NCI-H524 (cell line): ENCODE results near the gene VWA8.
A peak's percentile ranks its signal among the peaks of the same experiment; 100 is the strongest.
"Not testable (repeated sequence)": the region's sequence is repeated elsewhere in the genome, so short reads cannot be mapped to it uniquely, and the experiment has no call there.

ENCODE experiments used
- DNase-seq, 2 experiments: peaks; one replicate each; lab custom pipeline; 2025; lab: John Stamatoyannopoulos, UW

Gene VWA8

GRCh38 chr13:41922894-41923293 is 38.0 kb downstream of the VWA8 start:
- DNase-seq, result not testable (repeated sequence)

DNA sequence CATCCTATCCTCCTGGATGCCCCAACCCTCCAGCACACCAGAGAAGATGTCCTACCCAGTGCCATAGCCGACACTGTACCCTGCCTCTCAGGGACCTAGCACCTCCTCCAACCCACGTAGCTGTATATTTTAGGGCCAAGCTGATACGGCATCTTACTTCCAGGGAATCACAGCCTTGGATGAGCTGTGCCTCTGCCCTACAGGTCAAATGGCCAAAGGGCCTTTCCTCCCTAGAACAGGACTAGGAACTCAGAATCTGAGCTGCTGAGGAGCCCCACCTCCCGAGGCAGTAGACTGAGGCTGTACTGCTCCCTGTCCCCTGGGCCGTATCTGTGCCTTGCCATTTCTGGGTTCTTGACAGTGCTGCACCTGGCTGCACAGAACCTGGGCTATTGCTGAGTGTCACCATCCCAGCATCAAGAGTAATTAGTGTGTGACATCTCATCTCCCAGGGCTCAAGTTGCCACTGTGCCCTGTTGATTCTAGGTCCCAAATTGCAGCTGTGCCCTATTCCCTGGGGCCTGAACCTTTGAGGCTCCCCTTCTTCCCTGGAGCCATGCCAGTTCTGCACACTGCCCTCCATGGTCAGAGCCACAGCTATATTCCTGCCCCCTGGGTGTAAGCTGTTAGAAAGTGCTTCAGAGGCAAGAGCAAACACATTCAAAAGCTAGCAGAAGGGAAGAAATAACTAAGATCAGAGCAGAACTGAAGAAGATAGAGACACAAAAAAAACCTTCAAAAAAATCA is 41.0 kb downstream of the VWA8 start:
- DNase-seq, result no peak

GRCh38 chr13:41919031-41919740 is 41.7 kb downstream of the VWA8 start:
- no peak for DNase-seq

- no peak for DNase-seq
Measured at GRCh38 chr13:41917641-41918040, 43.3 kb downstream of the VWA8 start.

- DNase-seq, result no peak
Measured at GRCh38 chr13:41916173-41916954, 44.5 kb downstream of the VWA8 start.

DNA sequence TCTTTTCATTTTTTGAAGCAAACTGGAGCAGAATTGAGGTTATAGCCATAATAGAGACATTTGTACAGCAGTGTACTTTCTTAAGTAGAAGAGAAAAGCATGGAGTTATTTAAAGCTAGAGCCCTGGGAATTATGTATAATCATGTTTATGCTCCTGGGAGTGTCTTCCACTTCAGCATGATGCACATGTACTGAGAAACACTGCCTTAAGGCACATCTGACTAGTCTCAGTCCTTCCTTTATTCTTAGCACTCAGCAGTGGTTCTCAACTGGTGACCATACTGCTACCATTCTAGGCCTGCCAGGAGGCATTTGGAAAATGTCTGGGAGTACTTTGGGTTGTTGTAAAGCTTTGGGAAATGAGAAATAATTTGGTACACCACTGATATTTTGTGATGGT is 45.8 kb downstream of the VWA8 start:
- DNase-seq, result no peak

DNA sequence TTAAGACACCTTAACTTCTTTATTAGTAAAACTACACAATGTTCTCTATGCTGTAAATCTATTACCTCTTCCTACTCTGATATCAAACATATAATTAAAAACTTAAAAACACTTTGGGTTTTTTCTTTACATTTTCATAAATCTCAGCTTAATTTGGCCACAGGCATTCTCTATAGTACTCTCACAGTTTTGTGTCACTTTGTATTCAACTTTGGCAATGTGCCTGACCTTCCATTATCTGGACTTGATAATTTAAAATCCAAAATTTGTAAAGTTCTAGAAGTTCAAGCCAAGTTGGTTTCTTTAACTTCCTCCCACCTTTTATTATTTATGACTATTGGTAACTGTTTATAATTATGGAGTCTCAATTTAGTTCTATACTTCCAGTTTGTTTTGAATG is 46.4 kb downstream of the VWA8 start:
- DNase-seq, result no peak

- DNase-seq, result no peak
Measured at GRCh38 chr13:41909506-41909905, 51.4 kb downstream of the VWA8 start.

- peak in 1 of 2 experiments; percentile 29 for DNase-seq
Measured at GRCh38 chr13:41905600-41906254, 55.2 kb downstream of the VWA8 start.

GRCh38 chr13:41900918-41901317 is 60.0 kb downstream of the VWA8 start:
- no peak for DNase-seq

DNA sequence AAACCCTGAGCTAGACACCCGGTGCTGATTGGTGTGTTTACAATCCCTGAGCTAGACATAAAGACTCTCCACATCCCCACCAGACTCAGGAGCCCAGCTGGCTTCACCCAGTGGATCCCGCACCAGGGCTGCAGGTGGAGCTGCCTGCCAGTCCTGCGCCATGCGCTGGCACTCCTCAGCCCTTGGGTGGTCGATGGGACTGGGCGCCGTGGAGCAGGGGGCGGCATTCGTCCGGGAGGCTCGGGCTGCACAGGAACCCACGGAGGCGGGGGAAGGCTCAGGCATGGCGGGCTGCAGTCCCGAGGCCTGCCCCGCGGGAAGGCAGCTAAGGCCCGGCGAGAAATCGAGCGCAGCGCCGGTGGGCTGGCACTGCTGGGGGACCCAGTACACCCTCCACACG is 62.5 kb downstream of the VWA8 start:
- not testable (repeated sequence) for DNase-seq

- no peak for DNase-seq
Measured at GRCh38 chr13:41897126-41897525, 63.8 kb downstream of the VWA8 start.

DNA sequence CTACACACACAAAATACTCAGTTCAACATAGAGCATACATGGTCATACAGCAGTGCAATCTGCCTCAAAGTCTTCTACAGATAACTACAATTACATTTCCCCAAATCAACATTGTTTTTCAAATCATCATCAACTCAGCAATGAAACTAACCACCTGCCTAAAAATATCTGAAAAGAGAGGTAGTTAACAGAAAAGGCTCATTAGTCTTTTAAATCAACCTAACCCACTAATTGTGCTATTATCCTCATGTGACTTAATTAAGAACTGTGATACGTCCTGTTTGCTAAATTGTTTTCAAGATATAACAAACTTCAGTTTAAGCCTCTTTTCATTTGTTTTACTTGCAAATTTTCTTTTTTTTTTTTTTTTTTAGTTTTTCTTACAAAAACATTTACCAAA is 65.4 kb downstream of the VWA8 start:
- no peak for DNase-seq

DNA sequence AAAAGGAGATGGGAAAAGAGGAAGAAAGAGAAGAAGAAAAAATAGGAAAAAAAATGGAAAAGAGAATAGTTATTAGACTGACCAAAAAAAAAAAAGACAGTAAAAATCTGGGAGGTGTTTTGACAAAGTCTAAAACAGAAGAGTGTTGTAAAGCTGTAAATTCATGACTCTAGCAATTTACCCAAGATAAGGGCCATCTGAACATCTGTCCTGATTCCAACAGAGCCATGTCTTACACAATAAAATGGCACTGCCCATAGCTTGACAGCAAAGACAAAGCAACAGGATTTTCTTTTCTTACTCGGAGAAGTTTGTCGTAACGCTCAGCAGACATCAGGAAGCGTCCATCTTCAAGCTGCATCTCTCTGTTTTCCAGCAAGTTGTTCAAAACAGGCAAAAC is 69.8 kb downstream of the VWA8 start:
- no peak for DNase-seq

- DNase-seq, result no peak
Measured at GRCh38 chr13:41883147-41883546, 77.8 kb downstream of the VWA8 start.

- not testable (repeated sequence) for DNase-seq
Measured at GRCh38 chr13:41881890-41882289, 79.0 kb downstream of the VWA8 start.

GRCh38 chr13:41880966-41881365 is 79.9 kb downstream of the VWA8 start:
- DNase-seq, result no peak

GRCh38 chr13:41864658-41865057 is 96.3 kb downstream of the VWA8 start:
- DNase-seq, result no peak

- not testable (repeated sequence) for DNase-seq
Measured at GRCh38 chr13:41862659-41863058, 98.2 kb downstream of the VWA8 start.

DNA sequence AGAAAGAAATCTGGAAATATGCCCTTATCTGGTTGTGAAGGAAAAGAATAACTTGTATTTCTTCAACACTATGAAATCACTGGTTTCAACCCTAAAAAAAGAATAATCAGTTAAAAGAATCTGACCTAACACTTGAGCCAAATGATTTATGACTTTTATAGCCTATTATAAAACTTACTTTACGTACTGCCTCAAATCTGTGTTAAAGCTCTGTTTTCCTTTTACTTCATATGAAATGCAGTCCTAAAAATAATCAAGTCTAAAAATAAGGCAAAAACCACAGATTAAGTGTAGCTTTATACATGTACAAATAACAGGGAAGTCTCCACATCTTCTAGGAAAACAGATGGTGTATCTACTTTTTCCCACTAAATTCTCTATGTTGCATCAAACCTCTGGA is 101.3 kb downstream of the VWA8 start:
- DNase-seq, result no peak

DNA sequence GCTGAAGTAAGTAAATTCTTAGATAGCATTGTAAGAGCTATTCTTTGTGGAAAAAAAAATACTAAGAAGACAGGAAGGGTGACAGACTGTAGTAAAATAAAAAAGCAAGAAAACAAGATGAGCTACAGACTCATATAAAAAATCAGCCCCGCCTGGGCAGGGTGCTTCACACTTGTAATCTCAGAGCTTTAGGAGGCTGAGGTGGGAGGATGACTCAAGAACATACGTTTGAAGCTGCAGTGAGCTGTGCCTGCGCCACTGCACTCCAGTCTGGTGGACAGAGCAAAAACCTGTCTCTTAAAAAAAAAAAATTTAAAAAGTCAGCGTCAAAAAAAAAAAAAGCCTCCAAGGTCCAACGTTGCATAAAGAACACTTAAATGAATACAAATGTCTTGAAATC is 102.1 kb downstream of the VWA8 start:
- DNase-seq, result no peak

DNA sequence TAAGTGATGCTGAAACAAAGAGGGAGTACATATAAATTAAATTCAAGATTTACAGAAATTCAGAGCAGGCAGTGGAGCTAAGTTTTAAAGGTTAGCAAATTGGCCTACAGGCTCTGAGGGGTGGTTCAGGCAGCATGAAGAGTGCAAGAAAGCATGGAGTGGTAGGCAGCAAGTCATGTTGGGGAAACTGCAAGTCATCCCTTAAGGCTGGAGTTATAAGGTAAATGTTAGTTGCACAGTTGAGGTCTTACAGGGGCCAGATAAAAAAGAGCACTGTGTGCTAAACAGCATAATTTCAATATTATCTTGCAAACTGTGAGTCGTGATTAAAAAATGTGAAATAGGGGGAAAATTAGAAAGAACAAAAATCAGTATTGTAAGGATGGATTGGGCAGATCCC is 106.2 kb downstream of the VWA8 start:
- DNase-seq, result no peak
